ENCODE data around the gene SNAPC4.
A peak's percentile ranks its signal among the peaks of the same experiment; 100 is the strongest.

DNA sequence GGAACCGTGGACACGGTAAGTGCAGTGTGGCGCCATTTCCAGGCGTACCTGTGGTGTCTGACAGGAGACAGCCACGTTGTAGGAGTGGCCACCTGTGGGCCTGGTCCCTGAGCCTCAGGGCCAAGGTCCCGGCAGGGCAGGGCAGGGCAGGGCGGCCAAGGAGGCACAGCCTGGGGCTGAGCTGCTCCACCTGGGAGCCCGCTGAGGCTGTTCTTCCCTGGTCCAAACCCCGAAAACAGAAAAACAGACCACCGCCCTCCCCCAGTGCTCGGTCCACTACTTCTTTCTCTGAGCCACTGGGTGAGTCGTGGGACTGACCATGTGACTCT lies 19.1 kb upstream of the SNAPC4 start:
- TF ChIP-seq, protein P1, sequence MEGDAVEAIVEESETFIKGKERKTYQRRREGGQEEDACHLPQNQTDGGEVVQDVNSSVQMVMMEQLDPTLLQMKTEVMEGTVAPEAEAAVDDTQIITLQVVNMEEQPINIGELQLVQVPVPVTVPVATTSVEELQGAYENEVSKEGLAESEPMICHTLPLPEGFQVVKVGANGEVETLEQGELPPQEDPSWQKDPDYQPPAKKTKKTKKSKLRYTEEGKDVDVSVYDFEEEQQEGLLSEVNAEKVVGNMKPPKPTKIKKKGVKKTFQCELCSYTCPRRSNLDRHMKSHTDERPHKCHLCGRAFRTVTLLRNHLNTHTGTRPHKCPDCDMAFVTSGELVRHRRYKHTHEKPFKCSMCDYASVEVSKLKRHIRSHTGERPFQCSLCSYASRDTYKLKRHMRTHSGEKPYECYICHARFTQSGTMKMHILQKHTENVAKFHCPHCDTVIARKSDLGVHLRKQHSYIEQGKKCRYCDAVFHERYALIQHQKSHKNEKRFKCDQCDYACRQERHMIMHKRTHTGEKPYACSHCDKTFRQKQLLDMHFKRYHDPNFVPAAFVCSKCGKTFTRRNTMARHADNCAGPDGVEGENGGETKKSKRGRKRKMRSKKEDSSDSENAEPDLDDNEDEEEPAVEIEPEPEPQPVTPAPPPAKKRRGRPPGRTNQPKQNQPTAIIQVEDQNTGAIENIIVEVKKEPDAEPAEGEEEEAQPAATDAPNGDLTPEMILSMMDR (IDR thresholded peaks at IDR 0.05 in 8 of 11, conservative IDR thresholded peaks at IDR 0.05 in 3 of 11), result no peak
- TF ChIP-seq POLR2AphosphoS5 (IDR thresholded peaks at IDR 0.05), result peak in 1 of 3 donors; percentile 29
